Mesendoderm (in vitro differentiated cells): ENCODE data around the gene NRG3.
A peak's percentile ranks its signal among the peaks of the same experiment; 100 is the strongest.

Experiments
- DNase-seq: peaks from one replicate; pipeline ENCODE4 v3.0.0; 2013
- H2AK5ac ChIP-seq: 2 replicates; pipeline ENCODE4 v1.6.1; 2013; ENCODE audit warnings: low read length, inconsistent platforms
- H2BK120ac ChIP-seq: 2 replicates; pipeline ENCODE4 v1.6.1; 2013; ENCODE audit warnings: low read depth, mild to moderate bottlenecking, low read length, moderate library complexity, mixed read lengths
- H2BK15ac ChIP-seq: replicated peaks from 2 replicates; pipeline ENCODE4 v1.6.1; 2013; ENCODE audit warnings: low read depth, mild to moderate bottlenecking, moderate library complexity
- H2BK5ac ChIP-seq: 2 replicates; pipeline ENCODE4 v1.6.1; 2013; ENCODE audit warnings: low read length, inconsistent platforms
- H3K18ac ChIP-seq: 2 replicates; pipeline ENCODE4 v1.6.1; 2013; ENCODE audit warnings: mild to moderate bottlenecking, low read length, mixed read lengths
- H3K23ac ChIP-seq: one replicate; pipeline ENCODE4 v1.6.1; 2013; ENCODE audit warnings: low read length
- H3K27ac ChIP-seq: 2 replicates; pipeline ENCODE4 v1.5.1; 2013; ENCODE audit warnings: low read depth, mild to moderate bottlenecking, inconsistent platforms, low read length, moderate library complexity
- H3K27me3 ChIP-seq: 2 replicates; pipeline ENCODE4 v1.6.1; 2013; ENCODE audit warnings: low read length, control low read depth, mild to moderate bottlenecking, inconsistent platforms; ENCODE audit not compliant: insufficient read depth, poor library complexity
- H3K36me3 ChIP-seq: 2 replicates; pipeline ENCODE4 v1.6.1; 2013; ENCODE audit warnings: low read length, inconsistent platforms; ENCODE audit not compliant: control insufficient read depth, insufficient read depth
- H3K4ac ChIP-seq: one replicate; pipeline ENCODE4 v1.6.1; 2013; ENCODE audit warnings: low read depth, mild to moderate bottlenecking, low read length, moderate library complexity
- H3K4me1 ChIP-seq: 2 replicates; pipeline ENCODE4 v1.6.1; 2013; ENCODE audit warnings: low read depth, low read length, inconsistent platforms; ENCODE audit not compliant: control insufficient read depth
- H3K4me2 ChIP-seq: 2 replicates; pipeline ENCODE4 v1.6.1; 2013; ENCODE audit warnings: low read length
- H3K4me3 ChIP-seq: 2 replicates; pipeline ENCODE4 v1.5.1; 2013; ENCODE audit warnings: mild to moderate bottlenecking, low read length
- H3K56ac ChIP-seq: one replicate; pipeline ENCODE4 v1.6.1; 2013; ENCODE audit warnings: low read length
- H3K79me1 ChIP-seq: 2 replicates; pipeline ENCODE4 v1.6.1; 2013; ENCODE audit warnings: low read length, inconsistent platforms
- H3K79me2 ChIP-seq: 2 replicates; pipeline ENCODE4 v1.6.1; 2013; ENCODE audit warnings: mild to moderate bottlenecking, low read length; ENCODE audit not compliant: control insufficient read depth, insufficient read depth
- H3K9ac ChIP-seq: 2 replicates; pipeline ENCODE4 v1.6.1; 2013; ENCODE audit warnings: low read length, inconsistent platforms
- H4K5ac ChIP-seq: one replicate; pipeline ENCODE4 v1.6.1; 2013; ENCODE audit warnings: low read length
- H4K8ac ChIP-seq: one replicate; pipeline ENCODE4 v1.6.1; 2013; ENCODE audit warnings: low read depth, mild to moderate bottlenecking, control low read depth, low read length, moderate library complexity
- WGBS: extraction: QIAGEN DNeasy Blood & Tissue Kit; methylation state at CpG from one replicate; pipeline ENCODE4 v1.1.7; 2013; ENCODE audit warnings: low lambda C conversion rate, missing lambda C conversion rate; ENCODE audit not compliant: insufficient coverage; ENCODE audit errors: extremely low coverage; 5-methylcytosine and 5-hydroxymethylcytosine counted together

NRG3 gene

GRCh38 chr10:82691211-82691610, 816.2 kb downstream of the NRG3 start:
- no peaks in the 10 kb centered on the region for H3K4me1 ChIP-seq
- WGBS = no CpG with 5 or more reads among the region's 2 CpGs

DNA sequence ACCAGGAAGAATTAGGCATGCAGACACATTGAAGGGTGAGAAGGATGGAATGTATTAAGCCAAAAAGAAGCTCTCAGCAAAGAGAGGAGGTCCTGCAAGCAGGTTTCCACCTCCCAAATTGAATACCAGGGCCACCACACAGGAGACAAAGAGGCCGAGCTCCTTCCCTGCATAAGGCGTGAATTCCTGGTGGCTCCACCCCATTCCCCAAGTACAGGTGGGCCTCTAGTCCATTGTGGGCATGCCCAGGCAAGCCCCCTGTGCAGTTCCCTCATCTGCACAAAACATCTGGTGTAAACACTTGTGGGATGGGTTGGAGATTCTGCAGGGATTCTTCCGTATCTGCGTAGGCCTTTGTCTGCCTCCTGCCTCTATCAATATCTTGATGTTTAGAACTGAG, 817.5 kb downstream of the NRG3 start:
- no peak overlapping the region for H2AK5ac ChIP-seq
- no peak overlapping the region for H3K4ac ChIP-seq
- no peaks in the 10 kb centered on the region for H3K79me1 ChIP-seq
- H4K8ac ChIP-seq = no peak overlapping the region
- no peak overlapping the region for H3K9ac ChIP-seq
- DNase-seq = peak; percentile 42
- H3K4me1 ChIP-seq = no peaks in the 10 kb centered on the region
- H3K4me2 ChIP-seq = no peak overlapping the region
- no CpG with 5 or more reads among the region's 4 CpGs for WGBS
- no peak overlapping the region for H3K27ac ChIP-seq
- H3K4me3 ChIP-seq = no peak overlapping the region
- H3K56ac ChIP-seq = no peak overlapping the region
- no peaks in the 10 kb centered on the region for H3K79me2 ChIP-seq
- no peak overlapping the region for H3K23ac ChIP-seq
- H4K5ac ChIP-seq = no peak overlapping the region
- no peaks in the 10 kb centered on the region for H3K36me3 ChIP-seq
- no peak overlapping the region for H3K18ac ChIP-seq
- no peak overlapping the region for H2BK15ac ChIP-seq
- no peaks in the 10 kb centered on the region for H3K27me3 ChIP-seq
- H2BK120ac ChIP-seq = no peak overlapping the region
- H2BK5ac ChIP-seq = no peak overlapping the region

More at GRCh38 chr10:82691211-82691610, 816.2 kb downstream of the NRG3 start:
- Histone ChIP-seq H2BK15ac (no peak overlapping the region), H3K4me3 (no peak overlapping the region), H2AK5ac (no peak overlapping the region), H3K18ac (no peak overlapping the region), H3K4me2 (no peak overlapping the region), H2BK120ac (peak overlapping the region; percentile 7), H2BK5ac (no peak overlapping the region), H3K4ac (no peak overlapping the region), H3K79me2 (no peaks in the 10 kb centered on the region), H3K9ac (no peak overlapping the region), H3K27ac (no peak overlapping the region), H3K79me1 (no peaks in the 10 kb centered on the region), H3K36me3 (no peaks in the 10 kb centered on the region), H3K27me3 (no peaks in the 10 kb centered on the region), H3K56ac (no peak overlapping the region), H4K8ac (no peak overlapping the region), H3K23ac (no peak overlapping the region), H4K5ac (no peak overlapping the region)
- no peak for DNase-seq

DNA sequence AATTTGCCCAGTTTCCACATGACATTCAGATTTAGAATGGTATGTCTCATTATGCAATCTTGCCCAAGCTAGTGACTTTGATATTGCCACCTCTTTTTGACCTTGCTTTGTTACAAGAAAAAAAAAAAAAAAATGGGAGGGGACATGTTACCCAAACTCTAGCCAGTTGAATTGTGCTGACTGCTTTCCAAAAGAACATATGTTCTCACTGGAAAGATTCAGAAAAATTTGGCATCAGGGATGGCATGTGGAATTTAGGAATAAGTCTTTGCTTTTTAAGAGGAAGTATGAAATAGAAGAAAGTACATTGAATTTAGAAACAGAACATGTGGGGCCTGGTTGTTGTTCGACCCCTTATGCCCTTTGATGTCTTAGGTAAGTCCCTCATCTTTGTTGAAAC, 846.8 kb downstream of the NRG3 start:
- Histone ChIP-seq H3K18ac (no peak overlapping the region), H3K4me3 (no peak overlapping the region), H3K79me1 (no peaks in the 10 kb centered on the region), H3K27me3 (no peaks in the 10 kb centered on the region), H2AK5ac (no peak overlapping the region), H2BK15ac (no peak overlapping the region), H3K56ac (no peak overlapping the region), H4K8ac (no peak overlapping the region), H3K9ac (no peak overlapping the region), H3K79me2 (no peaks in the 10 kb centered on the region), H3K23ac (no peak overlapping the region), H2BK5ac (no peak overlapping the region), H3K27ac (no peak overlapping the region), H3K36me3 (no peaks in the 10 kb centered on the region), H3K4me1 (no peaks in the 10 kb centered on the region), H2BK120ac (no peak overlapping the region), H3K4me2 (no peak overlapping the region), H3K4ac (no peak overlapping the region), H4K5ac (no peak overlapping the region)
- DNase-seq = no peak
- no CpG with 5 or more reads among the region's 1 CpG for WGBS

GRCh38 chr10:82722273-82722672, 847.3 kb downstream of the NRG3 start:
- no peaks in the 10 kb centered on the region for H3K79me1 ChIP-seq
- WGBS = no CpG with 5 or more reads among the region's 2 CpGs
- no peak overlapping the region for H3K4me3 ChIP-seq
- H3K36me3 ChIP-seq = no peaks in the 10 kb centered on the region
- no peak overlapping the region for H3K23ac ChIP-seq
- no peak overlapping the region for H2BK5ac ChIP-seq
- H3K4me1 ChIP-seq = no peaks in the 10 kb centered on the region
- H2AK5ac ChIP-seq = no peak overlapping the region
- H3K4ac ChIP-seq = no peak overlapping the region
- H3K27ac ChIP-seq = no peak overlapping the region
- no peak overlapping the region for H3K18ac ChIP-seq
- H3K27me3 ChIP-seq = no peaks in the 10 kb centered on the region
- H3K79me2 ChIP-seq = no peaks in the 10 kb centered on the region
- H4K5ac ChIP-seq = no peak overlapping the region
- no peak for DNase-seq
- no peak overlapping the region for H4K8ac ChIP-seq
- H3K4me2 ChIP-seq = no peak overlapping the region
- no peak overlapping the region for H3K56ac ChIP-seq
- H2BK120ac ChIP-seq = no peak overlapping the region
- no peak overlapping the region for H2BK15ac ChIP-seq
- H3K9ac ChIP-seq = no peak overlapping the region

- no peak overlapping the region for H2AK5ac ChIP-seq
- no peak overlapping the region for H3K9ac ChIP-seq
- no peak overlapping the region for H2BK5ac ChIP-seq
- WGBS = no CpG with 5 or more reads among the region's 1 CpG
- H3K4ac ChIP-seq = no peak overlapping the region
- no peak overlapping the region for H3K27ac ChIP-seq
- peak; percentile 28 for DNase-seq
- no peak overlapping the region for H3K23ac ChIP-seq
- H2BK120ac ChIP-seq = no peak overlapping the region
- no peaks in the 10 kb centered on the region for H3K79me1 ChIP-seq
- no peak overlapping the region for H3K18ac ChIP-seq
- H4K8ac ChIP-seq = no peak overlapping the region
- H3K56ac ChIP-seq = no peak overlapping the region
- no peaks in the 10 kb centered on the region for H3K79me2 ChIP-seq
- H3K27me3 ChIP-seq = no peaks in the 10 kb centered on the region
- no peak overlapping the region for H3K4me2 ChIP-seq
- H2BK15ac ChIP-seq = no peak overlapping the region
- no peaks in the 10 kb centered on the region for H3K4me1 ChIP-seq
- no peak overlapping the region for H3K4me3 ChIP-seq
- H4K5ac ChIP-seq = no peak overlapping the region
- no peaks in the 10 kb centered on the region for H3K36me3 ChIP-seq
Measured at GRCh38 chr10:82736305-82736704, 861.3 kb downstream of the NRG3 start.

GRCh38 chr10:82737549-82737948, 862.6 kb downstream of the NRG3 start:
- Histone ChIP-seq H4K5ac (no peak overlapping the region), H3K23ac (no peak overlapping the region), H2AK5ac (no peak overlapping the region), H3K36me3 (no peaks in the 10 kb centered on the region), H3K9ac (no peak overlapping the region), H3K4ac (no peak overlapping the region), H3K18ac (no peak overlapping the region), H3K79me2 (no peaks in the 10 kb centered on the region), H3K4me2 (no peak overlapping the region), H3K27me3 (no peaks in the 10 kb centered on the region), H2BK120ac (no peak overlapping the region), H3K79me1 (no peaks in the 10 kb centered on the region), H4K8ac (no peak overlapping the region), H2BK5ac (no peak overlapping the region), H3K27ac (no peak overlapping the region), H2BK15ac (no peak overlapping the region), H3K56ac (no peak overlapping the region), H3K4me1 (no peaks in the 10 kb centered on the region), H3K4me3 (no peak overlapping the region)
- DNase-seq = peak; percentile 11
- no CpG with 5 or more reads among the region's 11 CpGs for WGBS
